ENCODE measurements around the gene SPATA16.

Gene SPATA16

GRCh38 chr3:173066044-173067004 lies 74.7 kb downstream of the SPATA16 start:
- DNase-seq (ENCODE audit: extremely low spot score), result no peak
- no peak for TF ChIP-seq FOXK2 (IDR thresholded peaks at IDR 0.05)
- TF ChIP-seq PKNOX1 (IDR thresholded peaks at IDR 0.05), result no peak
- no peak for TF ChIP-seq ZNF384 (IDR thresholded peaks at IDR 0.05)
- TF ChIP-seq SP1 (IDR thresholded peaks at IDR 0.05), result no peak
- TF ChIP-seq FOXA1 (IDR thresholded peaks at IDR 0.05), result no peak
- no peak for TF ChIP-seq ARNT (IDR thresholded peaks at IDR 0.05)
- no peak for TF ChIP-seq BHLHE40 (IDR thresholded peaks at IDR 0.05; ENCODE audit: borderline replicate concordance)
- TF ChIP-seq TARDBP (IDR thresholded peaks at IDR 0.05), result no peak
- TF ChIP-seq CTBP1 (IDR thresholded peaks at IDR 0.05; ENCODE audit: borderline replicate concordance), result no peak
- no peak for TF ChIP-seq L3MBTL2 (conservative IDR thresholded peaks at IDR 0.05)
- ChIA-PET POLR2A (no interaction called here), CTCF (no interaction called here)

GRCh38 chr3:173065543-173065981 lies 75.5 kb downstream of the SPATA16 start:
- no peak for DNase-seq (ENCODE audit: extremely low spot score)
- ChIA-PET CTCF (no interaction called here), POLR2A (no interaction called here)
- no peak for TF ChIP-seq ZNF384 (IDR thresholded peaks at IDR 0.05)
- TF ChIP-seq TARDBP (IDR thresholded peaks at IDR 0.05), result no peak
- TF ChIP-seq ARNT (IDR thresholded peaks at IDR 0.05), result no peak
- TF ChIP-seq SUZ12 (IDR thresholded peaks at IDR 0.05), result no peak
- no peak for TF ChIP-seq L3MBTL2 (conservative IDR thresholded peaks at IDR 0.05)
- TF ChIP-seq CTBP1 (IDR thresholded peaks at IDR 0.05; ENCODE audit: borderline replicate concordance), result no peak
- no peak for TF ChIP-seq ELF4 (IDR thresholded peaks at IDR 0.05)
- TF ChIP-seq PKNOX1 (IDR thresholded peaks at IDR 0.05), result no peak
- TF ChIP-seq FOXK2 (IDR thresholded peaks at IDR 0.05), result no peak
- no peak for TF ChIP-seq NFRKB (IDR thresholded peaks at IDR 0.05)
- no peak for TF ChIP-seq SP1 (IDR thresholded peaks at IDR 0.05)
- TF ChIP-seq FOXM1 (IDR thresholded peaks at IDR 0.05; ENCODE audit: borderline replicate concordance), result no peak
- no peak for TF ChIP-seq LEF1 (IDR thresholded peaks at IDR 0.05; ENCODE audit: borderline replicate concordance)

GRCh38 chr3:173064631-173065030 lies 76.4 kb downstream of the SPATA16 start:
- ChIA-PET POLR2A (no interaction called here), CTCF (no interaction called here)
- TF ChIP-seq ARNT (IDR thresholded peaks at IDR 0.05) (no peak), ZNF384 (IDR thresholded peaks at IDR 0.05) (no peak), BHLHE40 (IDR thresholded peaks at IDR 0.05; ENCODE audit: borderline replicate concordance) (no peak), FOXA1 (IDR thresholded peaks at IDR 0.05) (no peak), FOXM1 (IDR thresholded peaks at IDR 0.05; ENCODE audit: borderline replicate concordance) (no peak), ELF4 (IDR thresholded peaks at IDR 0.05) (no peak), SP1 (IDR thresholded peaks at IDR 0.05) (no peak), CTBP1 (IDR thresholded peaks at IDR 0.05; ENCODE audit: borderline replicate concordance) (no peak), PKNOX1 (IDR thresholded peaks at IDR 0.05) (no peak), NFRKB (IDR thresholded peaks at IDR 0.05) (no peak), SUZ12 (IDR thresholded peaks at IDR 0.05) (no peak), L3MBTL2 (conservative IDR thresholded peaks at IDR 0.05) (no peak), LEF1 (IDR thresholded peaks at IDR 0.05; ENCODE audit: borderline replicate concordance) (no peak), HDGF (IDR thresholded peaks at IDR 0.05; ENCODE audit: borderline replicate concordance) (no peak), FOXK2 (IDR thresholded peaks at IDR 0.05) (no peak), TARDBP (IDR thresholded peaks at IDR 0.05) (no peak)
- no peak for DNase-seq (ENCODE audit: extremely low spot score)

GRCh38 chr3:173058229-173058628 lies 82.8 kb downstream of the SPATA16 start:
- ChIA-PET POLR2A (no interaction called here), CTCF (no interaction called here)
- no peak for DNase-seq (ENCODE audit: extremely low spot score)
- no peak for TF ChIP-seq LEF1 (IDR thresholded peaks at IDR 0.05; ENCODE audit: borderline replicate concordance)
- no peak for TF ChIP-seq BHLHE40 (IDR thresholded peaks at IDR 0.05; ENCODE audit: borderline replicate concordance)
- TF ChIP-seq SUZ12 (IDR thresholded peaks at IDR 0.05), result no peak
- TF ChIP-seq ELF4 (IDR thresholded peaks at IDR 0.05), result no peak
- TF ChIP-seq ZNF384 (IDR thresholded peaks at IDR 0.05), result no peak
- no peak for TF ChIP-seq PKNOX1 (IDR thresholded peaks at IDR 0.05)
- TF ChIP-seq FOXM1 (IDR thresholded peaks at IDR 0.05; ENCODE audit: borderline replicate concordance), result no peak
- no peak for TF ChIP-seq HDGF (IDR thresholded peaks at IDR 0.05; ENCODE audit: borderline replicate concordance)
- no peak for TF ChIP-seq SP1 (IDR thresholded peaks at IDR 0.05)
- no peak for TF ChIP-seq CTBP1 (IDR thresholded peaks at IDR 0.05; ENCODE audit: borderline replicate concordance)
- TF ChIP-seq TARDBP (IDR thresholded peaks at IDR 0.05), result no peak
- no peak for TF ChIP-seq NFRKB (IDR thresholded peaks at IDR 0.05)

GRCh38 chr3:173055228-173055933 lies 85.7 kb downstream of the SPATA16 start:
- ChIA-PET POLR2A (no interaction called here), CTCF (no interaction called here)
- TF ChIP-seq HDGF (IDR thresholded peaks at IDR 0.05; ENCODE audit: borderline replicate concordance), result no peak
- no peak for TF ChIP-seq FOXK2 (IDR thresholded peaks at IDR 0.05)
- TF ChIP-seq ELF4 (IDR thresholded peaks at IDR 0.05), result no peak
- TF ChIP-seq LEF1 (IDR thresholded peaks at IDR 0.05; ENCODE audit: borderline replicate concordance), result no peak
- no peak for TF ChIP-seq ZNF384 (IDR thresholded peaks at IDR 0.05)
- no peak for TF ChIP-seq L3MBTL2 (conservative IDR thresholded peaks at IDR 0.05)
- no peak for TF ChIP-seq FOXA1 (IDR thresholded peaks at IDR 0.05)
- no peak for TF ChIP-seq SP1 (IDR thresholded peaks at IDR 0.05)
- TF ChIP-seq ARNT (IDR thresholded peaks at IDR 0.05), result no peak
- TF ChIP-seq FOXM1 (IDR thresholded peaks at IDR 0.05; ENCODE audit: borderline replicate concordance), result no peak
- TF ChIP-seq TARDBP (IDR thresholded peaks at IDR 0.05), result no peak
- TF ChIP-seq BHLHE40 (IDR thresholded peaks at IDR 0.05; ENCODE audit: borderline replicate concordance), result no peak
- TF ChIP-seq NFRKB (IDR thresholded peaks at IDR 0.05), result no peak
- no peak for TF ChIP-seq SUZ12 (IDR thresholded peaks at IDR 0.05)
- no peak for TF ChIP-seq CTBP1 (IDR thresholded peaks at IDR 0.05; ENCODE audit: borderline replicate concordance)
- no peak for TF ChIP-seq PKNOX1 (IDR thresholded peaks at IDR 0.05)
- DNase-seq (ENCODE audit: extremely low spot score), result no peak
